ENCODE results near the gene ABCD1. TPM values are rescaled to one million over a fixed set of nuclear protein-coding genes. Genes with fewer than 3 reads are reported as not detected.

ABCD1 gene
- total RNA-seq, 1 donor from 2014 or later: 19.7 TPM

- Mint-ChIP-seq H3K27me3 (ENCODE audit: unreplicated experiment) (no peaks in the 10 kb centered on the region), H3K27ac (ENCODE audit: unreplicated experiment) (no peak overlapping the region), H3K4me1 (ENCODE audit: unreplicated experiment) (peaks cover 9% of the 10 kb centered on the region), H3K36me3 (ENCODE audit: unreplicated experiment) (peaks cover 4% of the 10 kb centered on the region), H3K4me3 (ENCODE audit: unreplicated experiment) (no peak overlapping the region), H3K9me3 (ENCODE audit: unreplicated experiment) (no peaks in the 10 kb centered on the region)
- TF ChIP-seq, protein P1, sequence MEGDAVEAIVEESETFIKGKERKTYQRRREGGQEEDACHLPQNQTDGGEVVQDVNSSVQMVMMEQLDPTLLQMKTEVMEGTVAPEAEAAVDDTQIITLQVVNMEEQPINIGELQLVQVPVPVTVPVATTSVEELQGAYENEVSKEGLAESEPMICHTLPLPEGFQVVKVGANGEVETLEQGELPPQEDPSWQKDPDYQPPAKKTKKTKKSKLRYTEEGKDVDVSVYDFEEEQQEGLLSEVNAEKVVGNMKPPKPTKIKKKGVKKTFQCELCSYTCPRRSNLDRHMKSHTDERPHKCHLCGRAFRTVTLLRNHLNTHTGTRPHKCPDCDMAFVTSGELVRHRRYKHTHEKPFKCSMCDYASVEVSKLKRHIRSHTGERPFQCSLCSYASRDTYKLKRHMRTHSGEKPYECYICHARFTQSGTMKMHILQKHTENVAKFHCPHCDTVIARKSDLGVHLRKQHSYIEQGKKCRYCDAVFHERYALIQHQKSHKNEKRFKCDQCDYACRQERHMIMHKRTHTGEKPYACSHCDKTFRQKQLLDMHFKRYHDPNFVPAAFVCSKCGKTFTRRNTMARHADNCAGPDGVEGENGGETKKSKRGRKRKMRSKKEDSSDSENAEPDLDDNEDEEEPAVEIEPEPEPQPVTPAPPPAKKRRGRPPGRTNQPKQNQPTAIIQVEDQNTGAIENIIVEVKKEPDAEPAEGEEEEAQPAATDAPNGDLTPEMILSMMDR (IDR thresholded peaks at IDR 0.05): no peak
- DNase-seq (ENCODE audit: extremely low spot score, unreplicated experiment): no peak
Measured at GRCh38 chrX:153700376-153700945, 24.2 kb upstream of the ABCD1 start.

GRCh38 chrX:153700967-153701366, 23.7 kb upstream of the ABCD1 start:
- TF ChIP-seq, protein P1 (IDR thresholded peaks at IDR 0.05): no peak
- no peak for DNase-seq (ENCODE audit: extremely low spot score, unreplicated experiment)
- Mint-ChIP-seq H3K36me3 (ENCODE audit: unreplicated experiment) (peaks cover 4% of the 10 kb centered on the region), H3K4me1 (ENCODE audit: unreplicated experiment) (peaks cover 9% of the 10 kb centered on the region), H3K4me3 (ENCODE audit: unreplicated experiment) (no peak overlapping the region), H3K27ac (ENCODE audit: unreplicated experiment) (no peak overlapping the region), H3K9me3 (ENCODE audit: unreplicated experiment) (no peaks in the 10 kb centered on the region), H3K27me3 (ENCODE audit: unreplicated experiment) (no peaks in the 10 kb centered on the region)

DNA sequence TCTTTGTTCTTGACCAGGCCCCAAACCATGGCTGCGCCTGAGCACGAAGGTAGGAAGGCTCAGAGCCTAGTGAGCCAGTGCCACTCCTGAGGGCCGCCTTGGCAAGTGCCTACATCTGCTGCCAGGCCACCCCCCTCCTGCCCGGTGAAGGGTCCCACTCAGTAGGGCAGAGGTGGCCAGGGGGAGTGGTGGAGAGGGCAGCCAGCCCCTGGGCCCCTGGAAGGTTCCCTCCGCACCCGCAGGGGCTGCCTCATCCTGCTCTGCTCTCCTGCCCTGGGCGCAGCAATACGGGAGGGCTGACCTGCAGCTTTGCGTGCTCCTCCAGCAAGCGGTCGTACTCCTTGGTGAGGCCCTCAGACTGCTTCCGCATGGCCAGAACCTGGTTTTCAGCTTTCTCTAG, 22.9 kb upstream of the ABCD1 start:
- no peak for DNase-seq (ENCODE audit: extremely low spot score, unreplicated experiment)
- peaks cover 11% of the 10 kb centered on the region for H3K4me1 Mint-ChIP-seq (ENCODE audit: unreplicated experiment)
- TF ChIP-seq, protein P1 (IDR thresholded peaks at IDR 0.05): no peak
- H3K36me3 Mint-ChIP-seq (ENCODE audit: unreplicated experiment): peaks cover 4% of the 10 kb centered on the region
- H3K27me3 Mint-ChIP-seq (ENCODE audit: unreplicated experiment): no peaks in the 10 kb centered on the region
- H3K9me3 Mint-ChIP-seq (ENCODE audit: unreplicated experiment): no peaks in the 10 kb centered on the region
- no peak overlapping the region for H3K27ac Mint-ChIP-seq (ENCODE audit: unreplicated experiment)
- H3K4me3 Mint-ChIP-seq (ENCODE audit: unreplicated experiment): no peak overlapping the region

- no peaks in the 10 kb centered on the region for H3K9me3 Mint-ChIP-seq (ENCODE audit: unreplicated experiment)
- TF ChIP-seq, protein P1 (IDR thresholded peaks at IDR 0.05): no peak
- H3K4me1 Mint-ChIP-seq (ENCODE audit: unreplicated experiment): peaks cover 12% of the 10 kb centered on the region
- DNase-seq (ENCODE audit: extremely low spot score, unreplicated experiment): no peak
- no peak overlapping the region for H3K4me3 Mint-ChIP-seq (ENCODE audit: unreplicated experiment)
- peaks cover 4% of the 10 kb centered on the region for H3K36me3 Mint-ChIP-seq (ENCODE audit: unreplicated experiment)
- H3K27ac Mint-ChIP-seq (ENCODE audit: unreplicated experiment): no peak overlapping the region
- no peaks in the 10 kb centered on the region for H3K27me3 Mint-ChIP-seq (ENCODE audit: unreplicated experiment)
Measured at GRCh38 chrX:153702336-153703035, 22.2 kb upstream of the ABCD1 start.

GRCh38 chrX:153703036-153703370, 21.7 kb upstream of the ABCD1 start:
- peaks cover 4% of the 10 kb centered on the region for H3K36me3 Mint-ChIP-seq (ENCODE audit: unreplicated experiment)
- H3K4me1 Mint-ChIP-seq (ENCODE audit: unreplicated experiment): peaks cover 12% of the 10 kb centered on the region
- TF ChIP-seq, protein P1 (IDR thresholded peaks at IDR 0.05): no peak
- no peak for DNase-seq (ENCODE audit: extremely low spot score, unreplicated experiment)
- no peaks in the 10 kb centered on the region for H3K9me3 Mint-ChIP-seq (ENCODE audit: unreplicated experiment)
- no peaks in the 10 kb centered on the region for H3K27me3 Mint-ChIP-seq (ENCODE audit: unreplicated experiment)
- no peak overlapping the region for H3K4me3 Mint-ChIP-seq (ENCODE audit: unreplicated experiment)
- H3K27ac Mint-ChIP-seq (ENCODE audit: unreplicated experiment): no peak overlapping the region

All from osteocyte (in vitro differentiated cells).